H1 (cell line): Measurements from ENCODE around the gene SLC2A4. TPM values are rescaled to one million over a fixed set of nuclear protein-coding genes. Genes with fewer than 3 reads are reported as not detected.

Experiments used
- CBX8 ChIP-seq: fragments of 300-800, 300-1000 bp; sonication (generic); IDR thresholded peaks from 2 replicates; pipeline ENCODE4 v1.7.1; 2016; ENCODE audit warnings: low read depth, low read length, borderline replicate concordance
- CTCF ChIP-seq, 3 experiments: IDR thresholded peaks; 1 replicate in 2 of 3; 2 replicates in 1 of 3; pipeline versions ENCODE4 v1.5.1 to v1.6.1; 2011; ENCODE audit warnings: low read length in 3 of 3, mild to moderate bottlenecking in 3 of 3, inconsistent platforms in 2 of 3, low read depth in 1 of 3, moderate library complexity in 1 of 3; ENCODE audit not compliant: insufficient read depth in 1 of 3; ENCODE audit errors: control extremely low read depth in 1 of 3
- EZH2 ChIP-seq: fragments of 200-600 bp; sonication (generic); IDR thresholded peaks from 2 replicates; pipeline ENCODE4 v1.7.1; 2012; ENCODE audit warnings: low read depth, mild to moderate bottlenecking, moderate library complexity, low read length, inconsistent platforms; ENCODE audit not compliant: severe bottlenecking
- RNF2 ChIP-seq: fragments of 200-900, 300-1000 bp; sonication (generic); IDR thresholded peaks from 2 replicates; pipeline ENCODE4 v1.7.1; 2016; ENCODE audit warnings: borderline replicate concordance, low read depth, mild to moderate bottlenecking, antibody characterized with exemption, low read length; ENCODE audit not compliant: poor library complexity, severe bottlenecking; ENCODE audit errors: missing control alignments
- SIRT6 ChIP-seq: IDR thresholded peaks from one replicate; pipeline ENCODE4 v1.7.1; 2012; ENCODE audit warnings: low read length, inconsistent platforms
- SP2 ChIP-seq: IDR thresholded peaks from 2 replicates; pipeline ENCODE4 v1.6.1; 2012; ENCODE audit warnings: mild to moderate bottlenecking, low read length, inconsistent platforms
- TAF1 ChIP-seq: IDR thresholded peaks from 2 replicates; pipeline ENCODE4 v1.6.1; 2011; ENCODE audit warnings: mild to moderate bottlenecking, low read depth, low read length
- polyA plus RNA-seq, 7 experiments: library from polyadenylated mRNA; depleted of rRNA in 3 of 7; stranded (reverse) in 5 of 7; unstranded in 2 of 7; fragments of >200 nt in 5 of 7; fragments of 200-250 nt in 2 of 7; gene quantifications; 1 replicate in 5 of 7; 2 replicates in 1 of 7; 4 replicates in 1 of 7; pipeline versions ENCODE4 v1.2.1 to v1.2.3, GENCODE V29; 2011 to 2013; ENCODE audit warnings: missing spikeins in 2 of 7, mixed read lengths in 2 of 7
- total RNA-seq: library from RNA; stranded (reverse); fragmentation: NEBNext Ultra II Directional; extraction: Animal tissue kit (Norgen Biotek cat#: 25700); gene quantifications from 2 replicates; pipeline ENCODE4 v1.2.1, GENCODE V29; 2021
- TF ChIP-seq, protein P1 (sequence below): fragments of 300-600 bp; sonication (generic); IDR thresholded peaks from 2 replicates; pipeline ENCODE4 v1.7.1; 2012; ENCODE audit warnings: low read length, moderate library complexity, mild to moderate bottlenecking, inconsistent platforms; ENCODE audit not compliant: insufficient replicate concordance

SLC2A4 gene
- total and polyA plus RNA-seq, 2 of the 8 experiments (the other 6 are each of a cell fraction or from before 2014, with no cell fraction given) = 5.7 to 6.9 TPM

GRCh38 chr17:7294614-7295153, 13.2 kb downstream of the SLC2A4 start, which contains the start of gene YBX2 (continued):
- TF ChIP-seq, protein P1, sequence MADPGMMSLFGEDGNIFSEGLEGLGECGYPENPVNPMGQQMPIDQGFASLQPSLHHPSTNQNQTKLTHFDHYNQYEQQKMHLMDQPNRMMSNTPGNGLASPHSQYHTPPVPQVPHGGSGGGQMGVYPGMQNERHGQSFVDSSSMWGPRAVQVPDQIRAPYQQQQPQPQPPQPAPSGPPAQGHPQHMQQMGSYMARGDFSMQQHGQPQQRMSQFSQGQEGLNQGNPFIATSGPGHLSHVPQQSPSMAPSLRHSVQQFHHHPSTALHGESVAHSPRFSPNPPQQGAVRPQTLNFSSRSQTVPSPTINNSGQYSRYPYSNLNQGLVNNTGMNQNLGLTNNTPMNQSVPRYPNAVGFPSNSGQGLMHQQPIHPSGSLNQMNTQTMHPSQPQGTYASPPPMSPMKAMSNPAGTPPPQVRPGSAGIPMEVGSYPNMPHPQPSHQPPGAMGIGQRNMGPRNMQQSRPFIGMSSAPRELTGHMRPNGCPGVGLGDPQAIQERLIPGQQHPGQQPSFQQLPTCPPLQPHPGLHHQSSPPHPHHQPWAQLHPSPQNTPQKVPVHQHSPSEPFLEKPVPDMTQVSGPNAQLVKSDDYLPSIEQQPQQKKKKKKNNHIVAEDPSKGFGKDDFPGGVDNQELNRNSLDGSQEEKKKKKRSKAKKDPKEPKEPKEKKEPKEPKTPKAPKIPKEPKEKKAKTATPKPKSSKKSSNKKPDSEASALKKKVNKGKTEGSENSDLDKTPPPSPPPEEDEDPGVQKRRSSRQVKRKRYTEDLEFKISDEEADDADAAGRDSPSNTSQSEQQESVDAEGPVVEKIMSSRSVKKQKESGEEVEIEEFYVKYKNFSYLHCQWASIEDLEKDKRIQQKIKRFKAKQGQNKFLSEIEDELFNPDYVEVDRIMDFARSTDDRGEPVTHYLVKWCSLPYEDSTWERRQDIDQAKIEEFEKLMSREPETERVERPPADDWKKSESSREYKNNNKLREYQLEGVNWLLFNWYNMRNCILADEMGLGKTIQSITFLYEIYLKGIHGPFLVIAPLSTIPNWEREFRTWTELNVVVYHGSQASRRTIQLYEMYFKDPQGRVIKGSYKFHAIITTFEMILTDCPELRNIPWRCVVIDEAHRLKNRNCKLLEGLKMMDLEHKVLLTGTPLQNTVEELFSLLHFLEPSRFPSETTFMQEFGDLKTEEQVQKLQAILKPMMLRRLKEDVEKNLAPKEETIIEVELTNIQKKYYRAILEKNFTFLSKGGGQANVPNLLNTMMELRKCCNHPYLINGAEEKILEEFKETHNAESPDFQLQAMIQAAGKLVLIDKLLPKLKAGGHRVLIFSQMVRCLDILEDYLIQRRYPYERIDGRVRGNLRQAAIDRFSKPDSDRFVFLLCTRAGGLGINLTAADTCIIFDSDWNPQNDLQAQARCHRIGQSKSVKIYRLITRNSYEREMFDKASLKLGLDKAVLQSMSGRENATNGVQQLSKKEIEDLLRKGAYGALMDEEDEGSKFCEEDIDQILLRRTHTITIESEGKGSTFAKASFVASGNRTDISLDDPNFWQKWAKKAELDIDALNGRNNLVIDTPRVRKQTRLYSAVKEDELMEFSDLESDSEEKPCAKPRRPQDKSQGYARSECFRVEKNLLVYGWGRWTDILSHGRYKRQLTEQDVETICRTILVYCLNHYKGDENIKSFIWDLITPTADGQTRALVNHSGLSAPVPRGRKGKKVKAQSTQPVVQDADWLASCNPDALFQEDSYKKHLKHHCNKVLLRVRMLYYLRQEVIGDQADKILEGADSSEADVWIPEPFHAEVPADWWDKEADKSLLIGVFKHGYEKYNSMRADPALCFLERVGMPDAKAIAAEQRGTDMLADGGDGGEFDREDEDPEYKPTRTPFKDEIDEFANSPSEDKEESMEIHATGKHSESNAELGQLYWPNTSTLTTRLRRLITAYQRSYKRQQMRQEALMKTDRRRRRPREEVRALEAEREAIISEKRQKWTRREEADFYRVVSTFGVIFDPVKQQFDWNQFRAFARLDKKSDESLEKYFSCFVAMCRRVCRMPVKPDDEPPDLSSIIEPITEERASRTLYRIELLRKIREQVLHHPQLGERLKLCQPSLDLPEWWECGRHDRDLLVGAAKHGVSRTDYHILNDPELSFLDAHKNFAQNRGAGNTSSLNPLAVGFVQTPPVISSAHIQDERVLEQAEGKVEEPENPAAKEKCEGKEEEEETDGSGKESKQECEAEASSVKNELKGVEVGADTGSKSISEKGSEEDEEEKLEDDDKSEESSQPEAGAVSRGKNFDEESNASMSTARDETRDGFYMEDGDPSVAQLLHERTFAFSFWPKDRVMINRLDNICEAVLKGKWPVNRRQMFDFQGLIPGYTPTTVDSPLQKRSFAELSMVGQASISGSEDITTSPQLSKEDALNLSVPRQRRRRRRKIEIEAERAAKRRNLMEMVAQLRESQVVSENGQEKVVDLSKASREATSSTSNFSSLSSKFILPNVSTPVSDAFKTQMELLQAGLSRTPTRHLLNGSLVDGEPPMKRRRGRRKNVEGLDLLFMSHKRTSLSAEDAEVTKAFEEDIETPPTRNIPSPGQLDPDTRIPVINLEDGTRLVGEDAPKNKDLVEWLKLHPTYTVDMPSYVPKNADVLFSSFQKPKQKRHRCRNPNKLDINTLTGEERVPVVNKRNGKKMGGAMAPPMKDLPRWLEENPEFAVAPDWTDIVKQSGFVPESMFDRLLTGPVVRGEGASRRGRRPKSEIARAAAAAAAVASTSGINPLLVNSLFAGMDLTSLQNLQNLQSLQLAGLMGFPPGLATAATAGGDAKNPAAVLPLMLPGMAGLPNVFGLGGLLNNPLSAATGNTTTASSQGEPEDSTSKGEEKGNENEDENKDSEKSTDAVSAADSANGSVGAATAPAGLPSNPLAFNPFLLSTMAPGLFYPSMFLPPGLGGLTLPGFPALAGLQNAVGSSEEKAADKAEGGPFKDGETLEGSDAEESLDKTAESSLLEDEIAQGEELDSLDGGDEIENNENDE = no peak
- TF ChIP-seq CBX8 (no peak), EZH2 (no peak), CTCF (IDR thresholded peaks at IDR 0.05; ENCODE audit: control extremely low read depth in 1 of 3, insufficient read depth in 1 of 3, low read depth in 1 of 3, low read length in 3 of 3) (no peak; a peak in 1 of 4 replicates), SP2 (no peak), TAF1 (no peak; the same call in 1 of the 2 replicates), SIRT6 (no peak), RNF2 (no peak)
